GM15510 (cell line): ENCODE data around the gene KANTR.

Source experiments
- POLR2A ChIP-seq: IDR thresholded peaks from 3 replicates; pipeline ENCODE4 v1.6.1; 2011; ENCODE audit warnings: borderline replicate concordance; ENCODE audit not compliant: insufficient read length; ENCODE audit errors: extremely low read depth

The KANTR gene

GRCh38 chrX:53075011-53075410 lies 18.9 kb upstream of the KANTR start:
- no peak for TF ChIP-seq POLR2A

- no peak for TF ChIP-seq POLR2A
Measured at GRCh38 chrX:53076671-53077070, 17.3 kb upstream of the KANTR start.

- no peak for TF ChIP-seq POLR2A
Measured at GRCh38 chrX:53077207-53078197, 16.4 kb upstream of the KANTR start.

GRCh38 chrX:53078943-53079342 lies 15.0 kb upstream of the KANTR start:
- no peak for TF ChIP-seq POLR2A

GRCh38 chrX:53080628-53081580 lies 13.0 kb upstream of the KANTR start:
- no peak for TF ChIP-seq POLR2A

GRCh38 chrX:53081925-53082772 lies 11.8 kb upstream of the KANTR start, which contains the start of gene TSPYL2:
TSS of gene TSPYL2 (plus strand) at chrX:53082367. CDS start at chrX:53082499, 132 bp downstream.
- TF ChIP-seq POLR2A = peak; percentile 96

- TF ChIP-seq POLR2A = no peak
Measured at GRCh38 chrX:53082773-53083616, 10.9 kb upstream of the KANTR start.

- no peak for TF ChIP-seq POLR2A
Measured at GRCh38 chrX:53084043-53084570, 9.8 kb upstream of the KANTR start.

- no peak for TF ChIP-seq POLR2A
Measured at GRCh38 chrX:53084863-53085262, 9.1 kb upstream of the KANTR start.

- TF ChIP-seq POLR2A = no peak
Measured at GRCh38 chrX:53085661-53086229, 8.2 kb upstream of the KANTR start.

- TF ChIP-seq POLR2A = no peak
Measured at GRCh38 chrX:53086464-53086863, 7.5 kb upstream of the KANTR start.

GRCh38 chrX:53087388-53087831 lies 6.5 kb upstream of the KANTR start:
- no peak for TF ChIP-seq POLR2A
